ENCODE results near the gene CDK5RAP3.

Gene CDK5RAP3

DNA sequence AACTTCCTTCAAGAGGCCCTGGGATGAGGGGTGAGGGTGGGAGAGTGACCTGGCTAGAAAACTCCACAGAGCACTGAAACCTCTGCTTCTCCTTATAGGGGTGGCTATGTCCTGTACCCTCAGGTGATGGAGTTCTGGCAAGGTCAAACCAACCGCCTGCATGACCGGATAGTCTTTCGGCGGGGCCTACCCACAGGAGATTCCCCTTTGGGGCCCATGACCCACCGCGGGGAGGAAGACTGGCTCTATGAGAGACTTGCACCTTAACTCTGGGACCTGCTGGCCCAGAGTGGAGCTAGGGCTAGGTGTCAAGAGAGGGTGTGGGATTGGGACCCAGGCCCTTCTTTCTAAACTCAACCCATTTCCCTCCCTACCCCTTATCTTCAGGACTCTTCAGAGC is 24.4 kb upstream of the CDK5RAP3 start:
- no peak for DNase-seq (ENCODE audit: low spot score)
- in situ Hi-C loops (cut with MboI; ENCODE audit: low sequenced_read_pairs, unreplicated experiment) = no loop called here
- TF ChIP-seq, protein P1, sequence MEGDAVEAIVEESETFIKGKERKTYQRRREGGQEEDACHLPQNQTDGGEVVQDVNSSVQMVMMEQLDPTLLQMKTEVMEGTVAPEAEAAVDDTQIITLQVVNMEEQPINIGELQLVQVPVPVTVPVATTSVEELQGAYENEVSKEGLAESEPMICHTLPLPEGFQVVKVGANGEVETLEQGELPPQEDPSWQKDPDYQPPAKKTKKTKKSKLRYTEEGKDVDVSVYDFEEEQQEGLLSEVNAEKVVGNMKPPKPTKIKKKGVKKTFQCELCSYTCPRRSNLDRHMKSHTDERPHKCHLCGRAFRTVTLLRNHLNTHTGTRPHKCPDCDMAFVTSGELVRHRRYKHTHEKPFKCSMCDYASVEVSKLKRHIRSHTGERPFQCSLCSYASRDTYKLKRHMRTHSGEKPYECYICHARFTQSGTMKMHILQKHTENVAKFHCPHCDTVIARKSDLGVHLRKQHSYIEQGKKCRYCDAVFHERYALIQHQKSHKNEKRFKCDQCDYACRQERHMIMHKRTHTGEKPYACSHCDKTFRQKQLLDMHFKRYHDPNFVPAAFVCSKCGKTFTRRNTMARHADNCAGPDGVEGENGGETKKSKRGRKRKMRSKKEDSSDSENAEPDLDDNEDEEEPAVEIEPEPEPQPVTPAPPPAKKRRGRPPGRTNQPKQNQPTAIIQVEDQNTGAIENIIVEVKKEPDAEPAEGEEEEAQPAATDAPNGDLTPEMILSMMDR (IDR thresholded peaks at IDR 0.05; ENCODE audit: borderline replicate concordance, control extremely low read depth, extremely low read depth, insufficient read depth, missing control alignments) = no peak

DNA sequence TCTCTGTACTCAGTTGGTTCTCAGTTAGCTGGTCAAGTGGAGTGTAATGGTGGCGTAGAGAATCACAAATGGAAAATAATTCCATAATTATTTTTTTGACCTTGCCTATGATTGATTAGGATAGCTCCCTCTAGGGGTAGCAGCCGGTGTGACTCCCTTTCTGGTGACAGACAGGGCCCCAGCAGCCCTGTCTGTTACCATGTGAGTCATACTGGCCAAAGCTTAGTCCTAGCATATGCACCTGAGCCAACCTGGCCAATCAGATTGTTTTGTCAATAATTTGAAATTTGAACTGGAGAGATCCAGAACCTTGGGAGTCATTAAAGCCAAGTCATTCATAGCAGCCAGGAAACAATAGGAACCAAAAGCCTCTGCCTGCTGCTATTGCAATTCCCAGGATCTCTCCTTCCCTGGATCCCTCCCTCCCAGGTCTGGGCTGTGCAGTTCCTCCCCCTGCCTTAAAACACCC is 23.9 kb upstream of the CDK5RAP3 start:
- in situ Hi-C loops (cut with MboI; ENCODE audit: low sequenced_read_pairs, unreplicated experiment) = no loop called here
- DNase-seq (ENCODE audit: low spot score) = peak; percentile 89
- TF ChIP-seq, protein P1 (IDR thresholded peaks at IDR 0.05; ENCODE audit: borderline replicate concordance, control extremely low read depth, extremely low read depth, insufficient read depth, missing control alignments) = peak; percentile 79

DNA sequence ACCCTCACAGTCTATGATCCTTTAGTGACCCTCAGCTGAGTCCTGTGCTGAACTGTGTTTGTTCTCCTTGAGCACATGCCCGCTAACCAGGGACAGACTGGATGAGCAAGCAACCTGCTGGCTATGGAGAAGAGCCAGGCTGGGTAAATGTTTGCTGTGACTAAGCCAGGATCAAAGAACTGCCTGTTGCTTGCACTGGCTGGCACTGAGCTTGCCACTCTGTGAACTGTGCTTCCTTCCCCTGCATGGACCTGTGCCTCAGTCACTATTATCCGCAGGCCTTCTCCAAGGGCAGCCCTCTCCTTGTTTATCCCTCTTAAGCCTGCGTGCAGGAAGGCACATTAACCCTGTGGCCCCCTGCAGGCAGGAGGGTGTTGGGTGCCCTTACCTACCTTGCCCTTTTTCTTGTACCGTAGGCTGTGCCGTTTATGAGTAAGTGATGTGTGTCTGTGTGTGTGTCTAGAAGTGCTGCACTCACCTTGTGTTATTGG is 22.2 kb upstream of the CDK5RAP3 start:
- in situ Hi-C loops (cut with MboI; ENCODE audit: low sequenced_read_pairs, unreplicated experiment) = no loop called here
- TF ChIP-seq, protein P1 (IDR thresholded peaks at IDR 0.05; ENCODE audit: borderline replicate concordance, control extremely low read depth, extremely low read depth, insufficient read depth, missing control alignments) = no peak
- DNase-seq (ENCODE audit: low spot score) = no peak

DNA sequence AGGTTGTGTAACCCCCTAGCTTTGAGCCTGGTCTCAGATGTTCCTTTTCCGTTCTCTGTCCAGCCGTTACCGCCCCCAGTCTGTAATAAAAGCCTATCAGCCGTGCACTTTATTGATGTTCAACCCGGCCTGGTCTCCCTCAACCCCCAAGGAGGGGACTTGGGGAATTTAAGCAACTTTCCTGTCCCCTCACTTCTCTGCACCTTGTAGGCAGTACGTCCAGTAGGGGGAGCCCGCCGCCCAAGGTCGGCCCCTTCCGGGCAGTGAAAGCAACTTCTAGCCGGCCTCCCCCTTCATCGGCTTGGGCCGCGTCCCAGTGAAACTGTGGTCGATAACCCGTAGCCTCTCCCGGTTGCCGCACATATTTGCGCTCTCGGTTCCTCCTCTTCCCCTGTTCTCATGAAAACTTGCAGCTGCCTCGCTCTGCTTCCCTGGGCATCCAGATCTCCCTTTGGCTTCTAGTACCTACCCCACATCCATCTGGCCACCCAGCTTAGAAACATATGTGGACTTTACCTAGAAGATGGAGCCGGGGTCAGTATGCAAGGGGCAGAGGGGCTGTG is 21.6 kb upstream of the CDK5RAP3 start:
- in situ Hi-C loops (cut with MboI; ENCODE audit: low sequenced_read_pairs, unreplicated experiment) = no loop called here
- TF ChIP-seq, protein P1 (IDR thresholded peaks at IDR 0.05; ENCODE audit: borderline replicate concordance, control extremely low read depth, extremely low read depth, insufficient read depth, missing control alignments) = peak; percentile 85

DNA sequence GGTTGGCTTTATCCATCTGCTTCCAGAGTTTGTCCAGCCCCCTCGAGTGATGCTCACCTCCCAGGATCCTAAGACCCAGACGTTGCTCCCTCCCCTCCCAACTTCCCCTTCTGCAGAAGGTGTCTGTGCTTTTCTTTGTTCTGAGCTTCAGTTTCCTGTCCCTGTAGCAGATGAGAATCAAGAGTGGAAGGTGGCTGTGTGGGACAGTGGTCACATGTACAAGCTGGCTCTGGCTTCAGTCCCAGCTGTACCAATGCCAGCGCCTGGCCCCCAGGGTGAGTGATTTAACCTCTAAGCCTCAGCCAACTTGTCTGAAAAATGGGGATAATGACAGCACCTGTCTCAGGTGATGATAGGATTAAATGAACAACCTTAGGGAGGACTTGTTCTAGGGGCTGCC is 21.0 kb upstream of the CDK5RAP3 start:
- in situ Hi-C loops (cut with MboI; ENCODE audit: low sequenced_read_pairs, unreplicated experiment) = no loop called here
- DNase-seq (ENCODE audit: low spot score) = no peak
- TF ChIP-seq, protein P1 (IDR thresholded peaks at IDR 0.05; ENCODE audit: borderline replicate concordance, control extremely low read depth, extremely low read depth, insufficient read depth, missing control alignments) = no peak

More for the DNA sequence above, 21.6 kb upstream of the CDK5RAP3 start:
- DNase-seq (ENCODE audit: low spot score) = peak; percentile 81

DNA sequence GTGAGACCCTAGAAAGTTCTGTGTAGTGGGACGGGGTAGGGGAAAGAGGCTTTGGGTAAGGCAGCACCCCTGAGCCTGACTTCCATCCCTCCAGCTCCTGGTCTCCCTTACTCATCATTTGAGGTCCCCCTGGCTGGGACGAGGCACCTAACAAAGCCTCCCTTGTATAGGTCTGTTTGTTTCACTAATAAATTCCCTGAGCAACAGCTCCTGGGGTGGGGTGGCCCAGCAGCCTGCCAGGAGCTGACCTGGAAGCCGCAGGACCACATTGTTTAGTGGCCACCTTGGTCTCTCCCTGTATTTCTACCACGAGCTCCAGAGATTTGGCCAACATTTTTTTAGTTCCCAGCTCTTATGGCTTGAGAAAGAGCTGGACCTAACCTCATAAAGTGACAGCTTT is 20.5 kb upstream of the CDK5RAP3 start:
- DNase-seq (ENCODE audit: low spot score) = no peak
- in situ Hi-C loops (cut with MboI; ENCODE audit: low sequenced_read_pairs, unreplicated experiment) = no loop called here
- TF ChIP-seq, protein P1 (IDR thresholded peaks at IDR 0.05; ENCODE audit: borderline replicate concordance, control extremely low read depth, extremely low read depth, insufficient read depth, missing control alignments) = no peak
